Measurements from ENCODE around the gene DDX39B. TPM values are rescaled to one million over a fixed set of nuclear protein-coding genes. Genes with fewer than 3 reads are reported as not detected.

The DDX39B gene
- total RNA-seq, 2 experiments from 2014 or later: 477 to 488 TPM

GRCh38 chr6:31575952-31576685 lies 34.3 kb upstream of the DDX39B start:
- H3K27ac Mint-ChIP-seq: peak overlapping the region; percentile 96
- no peak for DNase-seq
- ATAC-seq: no peak
- ChIA-PET CTCF (interaction anchor here (0.6 to 24.1 kb wide), 6 partner anchors 13 to 83 kb away, joined by 3 to 928 read pairs (median 98); partner anchors contain the start of genes ATP6V1G2, BAG6, DDX39B and LST1), POLR2A (interaction anchor here (1.0 to 14.3 kb wide), 10 partner anchors 8 to 162 kb away, joined by 3 to 388 read pairs (median 19); partner anchors contain the start of genes ATP6V1G2, DDX39B, LST1 and NCR3)
- H3K27me3 Mint-ChIP-seq (ENCODE audit: low read depth): no peaks in the 10 kb centered on the region
- peaks cover 83% of the 10 kb centered on the region for H3K4me1 Mint-ChIP-seq (ENCODE audit: low read depth)
- peak overlapping the region; percentile 93 for H3K4me3 Mint-ChIP-seq
- peaks cover 53% of the 10 kb centered on the region for H3K36me3 Mint-ChIP-seq (ENCODE audit: low read depth)
- H3K9me3 Mint-ChIP-seq (ENCODE audit: insufficient read depth): no peaks in the 10 kb centered on the region

GRCh38 chr6:31575335-31575901 lies 33.6 kb upstream of the DDX39B start, which contains the start of gene TNF:
TNF (plus strand) TSS chr6:31575565; CDS start chr6:31575742, 177 bp downstream.
- ATAC-seq (peak; percentile 38), DNase-seq (peak; percentile 86)
- no peaks in the 10 kb centered on the region for H3K27me3 Mint-ChIP-seq (ENCODE audit: low read depth)
- H3K27ac Mint-ChIP-seq: peak within 1 kb of the TSS; percentile 96
- H3K36me3 Mint-ChIP-seq (ENCODE audit: low read depth): peaks cover 47% of the 10 kb centered on the region
- ChIA-PET CTCF (interaction anchor here (0.6 to 24.1 kb wide), 4 partner anchors 12 to 77 kb away, joined by 3 to 928 read pairs (median 346); partner anchors contain the start of genes ATP6V1G2, BAG6, DDX39B and LST1), POLR2A (interaction anchor here (0.9 to 14.3 kb wide), 9 partner anchors 9 to 163 kb away, joined by 3 to 388 read pairs (median 22); partner anchors contain the start of genes ATP6V1G2, DDX39B, LST1 and NCR3)
- H3K4me1 Mint-ChIP-seq (ENCODE audit: low read depth): peaks cover 89% of the 10 kb centered on the region
- H3K4me3 Mint-ChIP-seq: peak within 1 kb of the TSS; percentile 93
- H3K9me3 Mint-ChIP-seq (ENCODE audit: insufficient read depth): no peaks in the 10 kb centered on the region

DNA sequence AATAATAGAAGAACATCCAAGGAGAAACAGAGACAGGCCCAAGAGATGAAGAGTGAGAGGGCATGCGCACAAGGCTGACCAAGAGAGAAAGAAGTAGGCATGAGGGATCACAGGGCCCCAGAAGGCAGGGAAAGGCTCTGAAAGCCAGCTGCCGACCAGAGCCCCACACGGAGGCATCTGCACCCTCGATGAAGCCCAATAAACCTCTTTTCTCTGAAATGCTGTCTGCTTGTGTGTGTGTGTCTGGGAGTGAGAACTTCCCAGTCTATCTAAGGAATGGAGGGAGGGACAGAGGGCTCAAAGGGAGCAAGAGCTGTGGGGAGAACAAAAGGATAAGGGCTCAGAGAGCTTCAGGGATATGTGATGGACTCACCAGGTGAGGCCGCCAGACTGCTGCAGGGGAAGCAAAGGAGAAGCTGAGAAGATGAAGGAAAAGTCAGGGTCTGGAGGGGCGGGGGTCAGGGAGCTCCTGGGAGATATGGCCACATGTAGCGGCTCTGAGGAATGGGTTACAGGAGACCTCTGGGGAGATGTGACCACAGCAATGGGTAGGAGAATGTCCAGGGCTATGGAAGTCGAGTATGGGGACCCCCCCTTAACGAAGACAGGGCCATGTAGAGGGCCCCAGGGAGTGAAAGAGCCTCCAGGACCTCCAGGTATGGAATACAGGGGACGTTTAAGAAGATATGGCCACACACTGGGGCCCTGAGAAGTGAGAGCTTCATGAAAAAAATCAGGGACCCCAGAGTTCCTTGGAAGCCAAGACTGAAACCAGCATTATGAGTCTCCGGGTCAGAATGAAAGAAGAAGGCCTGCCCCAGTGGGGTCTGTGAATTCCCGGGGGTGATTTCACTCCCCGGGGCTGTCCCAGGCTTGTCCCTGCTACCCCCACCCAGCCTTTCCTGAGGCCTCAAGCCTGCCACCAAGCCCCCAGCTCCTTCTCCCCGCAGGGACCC lies 32.6 kb upstream of the DDX39B start:
- no peak for DNase-seq
- H3K4me3 Mint-ChIP-seq: peak overlapping the region; percentile 93
- peaks cover 40% of the 10 kb centered on the region for H3K36me3 Mint-ChIP-seq (ENCODE audit: low read depth)
- H3K27me3 Mint-ChIP-seq (ENCODE audit: low read depth): no peaks in the 10 kb centered on the region
- peak overlapping the region; percentile 96 for H3K27ac Mint-ChIP-seq
- peaks cover 92% of the 10 kb centered on the region for H3K4me1 Mint-ChIP-seq (ENCODE audit: low read depth)
- ChIA-PET POLR2A (interaction anchor here (0.5 to 14.3 kb wide), 12 partner anchors 8 to 173 kb away, joined by 3 to 388 read pairs (median 4); partner anchors contain the start of genes C6orf47, DDX39B, LST1 and LTB), CTCF (interaction anchor here (0.8 to 24.1 kb wide), 8 partner anchors 11 to 257 kb away, joined by 3 to 928 read pairs (median 4); partner anchors contain the start of genes ATP6V1G2, BAG6, DDX39B and LST1)
- no peaks in the 10 kb centered on the region for H3K9me3 Mint-ChIP-seq (ENCODE audit: insufficient read depth)
- no peak for ATAC-seq

DNA sequence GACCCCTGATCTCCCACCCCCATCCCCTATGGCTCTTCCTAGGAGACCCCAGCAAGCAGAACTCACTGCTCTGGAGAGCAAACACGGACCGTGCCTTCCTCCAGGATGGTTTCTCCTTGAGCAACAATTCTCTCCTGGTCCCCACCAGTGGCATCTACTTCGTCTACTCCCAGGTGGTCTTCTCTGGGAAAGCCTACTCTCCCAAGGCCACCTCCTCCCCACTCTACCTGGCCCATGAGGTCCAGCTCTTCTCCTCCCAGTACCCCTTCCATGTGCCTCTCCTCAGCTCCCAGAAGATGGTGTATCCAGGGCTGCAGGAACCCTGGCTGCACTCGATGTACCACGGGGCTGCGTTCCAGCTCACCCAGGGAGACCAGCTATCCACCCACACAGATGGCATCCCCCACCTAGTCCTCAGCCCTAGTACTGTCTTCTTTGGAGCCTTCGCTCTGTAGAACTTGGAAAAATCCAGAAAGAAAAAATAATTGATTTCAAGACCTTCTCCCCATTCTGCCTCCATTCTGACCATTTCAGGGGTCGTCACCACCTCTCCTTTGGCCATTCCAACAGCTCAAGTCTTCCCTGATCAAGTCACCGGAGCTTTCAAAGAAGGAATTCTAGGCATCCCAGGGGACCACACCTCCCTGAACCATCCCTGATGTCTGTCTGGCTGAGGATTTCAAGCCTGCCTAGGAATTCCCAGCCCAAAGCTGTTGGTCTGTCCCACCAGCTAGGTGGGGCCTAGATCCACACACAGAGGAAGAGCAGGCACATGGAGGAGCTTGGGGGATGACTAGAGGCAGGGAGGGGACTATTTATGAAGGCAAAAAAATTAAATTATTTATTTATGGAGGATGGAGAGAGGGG lies 31.7 kb upstream of the DDX39B start:
- ChIA-PET CTCF (interaction anchor here (1.1 to 24.1 kb wide), 5 partner anchors 10 to 258 kb away, joined by 3 to 928 read pairs (median 189); partner anchors contain the start of genes ATP6V1G2, BAG6, DDX39B and LST1), POLR2A (interaction anchor here (0.8 to 14.3 kb wide), 10 partner anchors 9 to 174 kb away, joined by 3 to 388 read pairs (median 8); partner anchors contain the start of genes C6orf47, DDX39B, LTB and NCR3)
- Mint-ChIP-seq H3K27me3 (ENCODE audit: low read depth) (peaks cover 2% of the 10 kb centered on the region), H3K9me3 (ENCODE audit: insufficient read depth) (no peaks in the 10 kb centered on the region), H3K27ac (peak overlapping the region; percentile 96), H3K4me3 (peak overlapping the region; percentile 93), H3K4me1 (ENCODE audit: low read depth) (peaks cover 92% of the 10 kb centered on the region), H3K36me3 (ENCODE audit: low read depth) (peaks cover 31% of the 10 kb centered on the region)
- DNase-seq (no peak), ATAC-seq (no peak)

- POLR2A ChIA-PET: interaction anchor here (1.4 to 14.3 kb wide), 6 partner anchors 9 to 23 kb away, joined by 5 to 388 read pairs (median 34); partner anchors contain the start of genes LTB and NCR3
- peaks cover 23% of the 10 kb centered on the region for H3K36me3 Mint-ChIP-seq (ENCODE audit: low read depth)
- DNase-seq: peak; percentile 82
- peaks cover 5% of the 10 kb centered on the region for H3K27me3 Mint-ChIP-seq (ENCODE audit: low read depth)
- ATAC-seq: peak; percentile 43
- CTCF ChIA-PET: interaction anchor here (1.6 to 24.1 kb wide), 7 partner anchors 6 to 26 kb away, joined by 6 to 928 read pairs (median 73); partner anchors contain the start of genes ATP6V1G2, DDX39B, LST1 and LTB
- no peaks in the 10 kb centered on the region for H3K9me3 Mint-ChIP-seq (ENCODE audit: insufficient read depth)
- H3K27ac Mint-ChIP-seq: peak within 1 kb of the TSS; percentile 96
- peak within 1 kb of the TSS; percentile 93 for H3K4me3 Mint-ChIP-seq
- peaks cover 95% of the 10 kb centered on the region for H3K4me1 Mint-ChIP-seq (ENCODE audit: low read depth)
Measured at GRCh38 chr6:31572041-31572911, 30.5 kb upstream of the DDX39B start, which contains the start of gene LTA. LTA (plus strand) TSS chr6:31572289; CDS start chr6:31572743, 454 bp downstream.

GRCh38 chr6:31569861-31570536 lies 28.2 kb upstream of the DDX39B start:
- ATAC-seq (no peak), DNase-seq (no peak)
- H3K4me3 Mint-ChIP-seq: no peak overlapping the region
- ChIA-PET CTCF (interaction anchor here (0.7 to 24.1 kb wide), 7 partner anchors 8 to 28 kb away, joined by 3 to 504 read pairs (median 11); partner anchors contain the start of genes ATP6V1G2, DDX39B, LST1 and LTB), POLR2A (interaction anchor here (0.6 to 4.8 kb wide), 6 partner anchors 10 to 29 kb away, joined by 3 to 73 read pairs (median 4); partner anchors contain the start of genes LST1 and LTB)
- H3K4me1 Mint-ChIP-seq (ENCODE audit: low read depth): peaks cover 75% of the 10 kb centered on the region
- peaks cover 10% of the 10 kb centered on the region for H3K36me3 Mint-ChIP-seq (ENCODE audit: low read depth)
- no peaks in the 10 kb centered on the region for H3K9me3 Mint-ChIP-seq (ENCODE audit: insufficient read depth)
- no peak overlapping the region for H3K27ac Mint-ChIP-seq
- H3K27me3 Mint-ChIP-seq (ENCODE audit: low read depth): peaks cover 13% of the 10 kb centered on the region

DNA sequence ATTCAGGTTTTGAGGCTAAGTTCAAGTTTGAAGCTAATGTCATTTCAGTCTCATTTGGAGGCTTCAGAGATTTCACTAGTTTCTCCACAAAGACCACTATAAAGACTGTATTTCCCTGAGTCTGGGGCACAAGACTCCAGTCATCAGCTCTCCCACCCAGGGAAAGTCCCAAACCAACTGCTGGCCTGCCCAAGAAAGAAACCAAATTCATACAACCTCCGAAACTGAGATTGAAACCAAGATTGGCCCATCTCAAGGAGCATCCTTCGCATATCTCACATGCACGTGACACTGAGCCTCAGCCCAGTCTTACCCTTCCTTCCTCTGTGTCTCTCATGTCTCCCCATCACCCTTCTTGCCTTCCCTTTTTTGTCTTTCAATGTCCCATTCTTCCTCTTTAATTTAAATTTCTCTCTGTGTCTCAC lies 26.7 kb upstream of the DDX39B start:
- ATAC-seq (peak; percentile 74), DNase-seq (peak; percentile 86)
- peak overlapping the region; percentile 56 for H3K27ac Mint-ChIP-seq
- peaks cover 17% of the 10 kb centered on the region for H3K36me3 Mint-ChIP-seq (ENCODE audit: low read depth)
- ChIA-PET POLR2A (interaction anchor here (0.6 to 4.8 kb wide), 11 partner anchors 8 to 269 kb away, joined by 3 to 73 read pairs (median 5); partner anchors contain the start of genes LST1, LTB and NCR3), CTCF (interaction anchor here (1.3 to 24.1 kb wide), 9 partner anchors 8 to 29 kb away, joined by 4 to 504 read pairs (median 6); partner anchors contain the start of genes ATP6V1G2, DDX39B, LTB and NCR3)
- H3K27me3 Mint-ChIP-seq (ENCODE audit: low read depth): peaks cover 22% of the 10 kb centered on the region
- peak overlapping the region; percentile 26 for H3K4me3 Mint-ChIP-seq
- H3K4me1 Mint-ChIP-seq (ENCODE audit: low read depth): peaks cover 63% of the 10 kb centered on the region
- no peaks in the 10 kb centered on the region for H3K9me3 Mint-ChIP-seq (ENCODE audit: insufficient read depth)

DNA sequence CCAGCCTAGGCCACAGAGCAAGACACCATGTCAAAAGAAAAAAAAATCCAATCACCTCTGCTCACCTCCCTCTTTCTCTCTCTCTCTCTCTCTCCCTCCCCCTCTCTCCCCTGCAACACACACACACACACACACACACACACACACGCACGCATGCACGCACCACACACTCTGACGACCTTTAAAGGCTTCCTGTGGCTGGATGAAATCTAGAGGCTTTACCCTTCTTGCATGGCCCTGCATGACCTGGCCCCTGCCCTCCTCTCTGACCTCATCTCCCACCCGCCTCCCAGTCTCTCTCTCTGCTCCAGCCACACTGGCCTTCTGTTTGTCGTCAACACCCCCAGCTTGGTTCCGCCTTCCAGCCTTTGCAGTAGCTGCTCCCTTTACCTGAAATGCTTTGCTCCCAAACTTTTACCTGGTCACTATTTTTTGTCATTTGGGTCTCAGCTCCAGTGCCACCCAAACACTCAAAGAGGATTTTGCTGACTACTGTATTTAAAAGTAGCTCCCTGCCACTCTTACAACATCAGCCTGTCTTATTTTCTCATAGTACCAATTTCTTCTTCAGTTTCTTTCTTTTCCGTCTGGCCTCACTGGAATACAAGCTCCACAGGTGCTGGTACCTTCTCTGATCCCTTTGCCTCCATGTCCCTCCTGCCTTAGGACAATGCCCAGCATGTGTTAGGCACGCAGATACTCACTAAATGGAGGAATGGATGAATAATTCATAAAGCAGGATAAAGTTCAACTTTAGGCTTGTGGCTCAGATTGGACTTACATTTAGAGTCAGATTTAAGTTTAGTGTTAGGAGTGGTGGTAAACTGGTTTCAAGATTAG lies 25.9 kb upstream of the DDX39B start:
- Mint-ChIP-seq H3K27me3 (ENCODE audit: low read depth) (peaks cover 22% of the 10 kb centered on the region), H3K36me3 (ENCODE audit: low read depth) (peaks cover 17% of the 10 kb centered on the region), H3K4me3 (peak overlapping the region; percentile 9), H3K9me3 (ENCODE audit: insufficient read depth) (no peaks in the 10 kb centered on the region), H3K4me1 (ENCODE audit: low read depth) (peaks cover 55% of the 10 kb centered on the region), H3K27ac (peak overlapping the region; percentile 56)
- ATAC-seq (peak; percentile 4), DNase-seq (no peak)
- ChIA-PET POLR2A (interaction anchor here (1.0 to 4.8 kb wide), 8 partner anchors 7 to 29 kb away, joined by 4 to 73 read pairs (median 5); partner anchors contain the start of genes LST1, LTB and NCR3), CTCF (interaction anchor here (0.7 to 24.1 kb wide), 10 partner anchors 8 to 30 kb away, joined by 3 to 504 read pairs (median 6); partner anchors contain the start of genes ATP6V1G2, DDX39B, LTB and NCR3)
